GM18505 (cell line): ENCODE data around the gene MAN1B1.
"Not testable (repeated sequence)": the region's sequence is repeated elsewhere in the genome, so short reads cannot be mapped to it uniquely, and the experiment has no call there.

Source experiments
- ATAC-seq: cut with Tn5 transposase; IDR thresholded peaks from one replicate; pipeline ENCODE4 v1.9.1; 2021; ENCODE audit not compliant: unreplicated experiment
- POLR2A ChIP-seq: IDR thresholded peaks from 4 replicates; pipeline ENCODE4 v1.6.1; 2011; ENCODE audit warnings: borderline replicate concordance; ENCODE audit not compliant: insufficient read depth, insufficient read length; ENCODE audit errors: extremely low read depth

MAN1B1 gene

DNA sequence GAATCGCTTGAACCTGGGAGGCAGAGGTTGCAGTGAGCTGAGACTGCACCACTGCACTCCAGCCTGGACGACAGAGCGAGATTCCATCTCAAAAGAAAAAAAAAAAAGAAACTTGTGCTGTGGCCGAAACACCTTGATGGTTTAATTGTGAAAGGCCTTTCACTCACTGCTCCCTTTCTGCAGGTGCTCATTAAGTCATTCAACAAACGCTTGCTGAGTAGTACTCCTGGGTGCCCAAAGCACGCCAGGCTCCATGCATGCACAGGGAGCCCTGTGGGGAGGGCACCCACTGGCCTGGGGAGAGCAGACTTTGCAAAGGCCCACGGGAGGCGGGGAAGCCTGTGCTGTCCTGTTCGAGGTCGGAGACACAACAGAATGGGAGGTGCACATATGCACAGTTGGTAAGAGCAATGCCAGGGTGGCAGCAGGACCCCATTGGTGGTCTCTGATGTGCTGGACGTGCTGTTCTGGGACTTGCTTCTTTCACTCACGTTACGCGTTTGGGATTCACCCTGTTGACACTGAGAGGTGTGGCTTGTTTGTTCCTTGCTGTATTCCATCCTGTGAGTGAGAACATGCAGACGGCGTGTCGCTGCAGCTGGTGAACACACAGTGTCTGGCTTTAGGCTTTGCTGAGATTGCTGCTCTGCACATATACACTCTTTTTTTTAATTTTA, 29.9 kb upstream of the MAN1B1 start:
- ATAC-seq: no peak
- no peak for TF ChIP-seq POLR2A

DNA sequence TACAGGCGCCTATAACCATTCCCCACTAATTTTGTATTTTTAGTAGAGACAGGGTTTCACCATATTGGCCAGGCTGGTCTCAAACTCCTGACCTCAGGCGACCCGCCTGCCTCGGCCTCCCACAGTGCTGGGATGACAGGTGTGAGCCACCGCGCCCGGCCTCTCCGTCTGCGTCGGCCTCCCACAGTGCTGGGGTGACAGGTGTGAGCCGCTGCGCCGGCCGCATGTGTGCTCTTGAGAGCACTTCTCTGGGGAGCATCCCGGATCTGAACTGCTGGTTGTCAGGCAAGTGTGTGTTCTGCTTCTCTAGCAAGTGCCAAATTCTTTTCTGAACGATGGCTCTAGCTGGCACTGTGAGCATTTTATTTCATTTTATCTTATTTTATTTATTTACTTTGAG, 29.2 kb upstream of the MAN1B1 start:
- TF ChIP-seq POLR2A: no peak
- ATAC-seq: no peak

DNA sequence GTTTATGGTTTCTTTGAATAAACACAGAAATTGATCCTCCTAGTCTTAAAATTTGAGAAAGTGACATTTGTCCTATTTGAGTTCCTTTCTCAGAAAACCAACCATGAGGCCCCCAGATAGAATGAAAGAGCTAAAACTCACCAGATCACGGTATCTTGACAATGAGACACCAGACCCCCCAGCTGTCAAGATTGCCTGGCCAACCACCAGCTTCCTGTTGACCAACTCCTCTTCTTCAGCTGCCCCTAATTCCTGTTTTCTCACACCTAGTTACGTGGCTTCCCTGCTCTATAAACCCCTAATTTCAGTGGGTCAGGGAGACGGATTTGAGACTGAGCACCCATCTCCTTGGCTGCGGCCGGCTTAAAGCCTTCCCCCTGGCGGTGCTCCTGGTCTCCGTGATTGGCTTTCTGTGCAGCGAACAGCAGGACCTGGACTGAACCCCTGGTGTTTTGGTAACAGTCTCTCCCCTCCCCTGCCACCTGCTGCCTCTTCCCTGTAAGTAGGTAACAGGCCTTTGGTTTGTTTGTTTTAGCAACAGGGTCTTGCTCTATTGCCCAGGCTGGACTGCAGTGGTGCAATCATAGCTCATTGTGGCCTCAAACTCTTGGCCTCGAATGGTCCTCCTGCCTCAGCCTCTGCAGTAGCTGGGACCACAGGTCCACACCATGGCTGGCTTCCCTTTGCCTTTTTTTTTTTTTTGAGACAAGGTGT, 28.1 kb upstream of the MAN1B1 start:
- no peak for TF ChIP-seq POLR2A
- no peak for ATAC-seq

DNA sequence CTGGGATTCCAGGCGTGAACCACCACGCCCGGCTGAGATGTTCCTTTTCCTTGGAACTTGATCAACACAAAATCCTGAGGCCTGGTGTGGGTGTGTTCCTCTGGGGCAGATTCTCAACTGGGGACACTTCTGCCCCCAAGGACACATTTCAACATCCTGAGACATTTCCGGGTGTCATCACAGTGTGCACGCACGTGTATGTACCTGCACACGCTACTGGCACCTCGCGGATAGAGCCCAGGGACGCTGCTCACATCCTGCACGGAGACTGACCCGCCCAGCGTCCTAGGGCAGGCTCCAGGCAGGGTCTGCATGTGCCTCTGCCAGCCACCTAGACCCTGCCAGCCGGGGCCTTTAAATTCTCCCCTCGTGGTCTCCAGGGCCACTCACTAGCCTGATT, 24.4 kb upstream of the MAN1B1 start:
- no peak for ATAC-seq
- no peak for TF ChIP-seq POLR2A

DNA sequence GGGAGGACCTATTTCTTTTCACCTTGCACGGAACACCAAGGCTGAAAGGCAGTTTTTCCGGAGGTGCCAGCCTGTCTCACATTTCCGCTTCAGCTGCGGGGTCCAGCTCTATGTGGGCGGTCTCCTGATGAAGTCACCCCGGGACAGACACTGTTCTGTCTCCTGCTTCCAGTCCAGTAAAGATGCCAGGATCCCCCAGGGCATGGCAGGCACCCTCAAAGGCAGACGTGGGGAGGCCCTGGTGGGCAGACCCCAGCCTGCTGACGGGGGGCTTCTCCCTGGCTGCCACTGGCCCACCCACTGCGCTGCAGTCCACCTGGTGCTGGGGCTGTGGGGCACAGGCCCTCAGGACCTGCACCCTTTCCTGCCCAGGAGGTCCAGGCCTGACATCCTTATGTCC, 24.0 kb upstream of the MAN1B1 start:
- ATAC-seq: not testable (repeated sequence)

DNA sequence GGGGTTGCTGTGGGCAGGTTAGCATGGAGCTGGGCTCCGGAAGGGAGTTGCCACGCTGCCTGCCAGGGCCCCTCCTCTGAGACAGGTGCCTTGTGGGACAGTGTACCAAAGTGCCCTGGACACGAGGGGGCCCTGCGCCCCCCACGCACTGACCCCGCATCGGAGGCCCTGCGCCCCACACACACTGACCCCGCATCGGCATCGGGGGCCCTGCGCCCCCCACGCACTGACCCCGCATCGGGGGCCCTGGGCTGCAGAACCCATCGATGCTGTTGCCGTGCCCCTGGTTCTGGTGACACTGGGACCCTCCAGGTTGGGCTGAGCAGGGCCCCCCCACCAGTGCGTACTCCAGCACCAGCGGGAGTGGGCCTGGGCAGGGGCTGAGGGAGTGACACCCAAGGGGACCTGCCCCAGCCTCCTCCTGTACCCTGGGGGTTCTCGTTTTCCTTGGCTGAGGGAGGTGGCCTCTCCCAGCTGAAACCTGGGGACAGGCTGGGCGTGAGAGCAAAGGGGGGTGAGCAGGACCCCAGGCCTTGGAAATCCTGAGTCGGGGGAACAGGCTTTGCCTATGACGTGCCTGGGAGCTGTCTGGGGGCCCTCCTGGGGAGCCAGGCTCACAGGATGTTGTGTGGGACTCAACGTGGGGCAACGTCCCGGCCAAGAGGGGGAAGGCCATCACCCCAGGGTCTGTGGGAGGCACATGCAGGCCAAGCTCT, 23.3 kb upstream of the MAN1B1 start:
- TF ChIP-seq POLR2A: no peak
- ATAC-seq: no peak

DNA sequence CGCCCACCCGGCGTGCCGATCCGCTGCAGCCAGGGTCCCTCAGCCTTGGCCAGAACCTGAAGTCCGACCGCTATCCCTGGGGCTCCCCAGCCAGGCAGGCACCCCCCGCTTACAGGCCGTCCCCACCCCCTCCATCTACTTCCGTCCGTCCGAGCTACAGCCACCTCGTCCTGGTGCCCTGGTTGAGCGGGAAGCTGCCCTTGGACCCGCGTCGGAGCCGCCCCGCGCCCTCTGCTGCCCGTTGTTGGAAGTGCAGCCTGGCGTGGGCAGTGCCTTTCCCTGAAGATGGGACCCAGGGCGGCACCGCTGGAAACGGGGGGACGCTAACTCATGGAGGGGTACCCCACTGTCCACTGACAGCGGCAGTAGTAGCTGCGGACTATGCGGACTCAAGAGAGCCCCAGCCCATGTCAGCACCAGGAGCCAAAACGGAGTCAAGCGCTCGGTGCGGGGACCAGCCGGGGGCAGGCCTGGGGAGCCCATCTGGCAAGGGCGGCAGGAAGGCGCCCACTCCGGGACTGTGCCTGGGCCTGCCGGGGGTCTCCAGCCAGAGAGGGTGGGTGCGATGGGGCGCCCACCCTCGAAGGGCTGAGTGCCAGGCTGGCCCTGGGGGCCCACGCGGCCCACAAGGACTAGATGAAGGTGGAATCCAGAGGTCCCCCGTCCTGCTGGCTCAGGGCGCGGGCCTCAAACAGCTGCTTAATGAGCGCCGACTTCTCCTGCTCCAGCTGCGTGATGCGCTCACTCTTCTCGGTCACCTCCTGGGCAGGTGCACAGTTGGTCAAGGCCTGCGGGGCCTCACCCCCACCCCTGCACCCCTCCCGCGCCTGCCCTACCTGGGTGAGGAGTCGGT, 22.5 kb upstream of the MAN1B1 start:
- TF ChIP-seq POLR2A: no peak
- ATAC-seq: no peak

DNA sequence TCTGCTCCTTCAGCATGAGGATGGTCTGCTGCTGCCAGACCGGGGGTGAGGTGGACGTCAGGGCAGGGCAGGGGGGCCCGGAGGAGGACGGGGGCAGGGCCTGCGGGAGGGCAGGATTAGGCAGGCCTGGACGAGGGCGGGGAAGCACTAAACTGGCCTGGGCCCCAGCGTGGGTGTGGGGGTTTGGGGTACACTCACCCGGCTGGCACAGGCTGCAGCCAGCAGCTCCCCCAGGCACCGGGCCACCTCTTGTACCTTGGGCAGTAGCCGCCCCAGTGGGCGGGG, 22.0 kb upstream of the MAN1B1 start:
- TF ChIP-seq POLR2A: no peak
- no peak for ATAC-seq

DNA sequence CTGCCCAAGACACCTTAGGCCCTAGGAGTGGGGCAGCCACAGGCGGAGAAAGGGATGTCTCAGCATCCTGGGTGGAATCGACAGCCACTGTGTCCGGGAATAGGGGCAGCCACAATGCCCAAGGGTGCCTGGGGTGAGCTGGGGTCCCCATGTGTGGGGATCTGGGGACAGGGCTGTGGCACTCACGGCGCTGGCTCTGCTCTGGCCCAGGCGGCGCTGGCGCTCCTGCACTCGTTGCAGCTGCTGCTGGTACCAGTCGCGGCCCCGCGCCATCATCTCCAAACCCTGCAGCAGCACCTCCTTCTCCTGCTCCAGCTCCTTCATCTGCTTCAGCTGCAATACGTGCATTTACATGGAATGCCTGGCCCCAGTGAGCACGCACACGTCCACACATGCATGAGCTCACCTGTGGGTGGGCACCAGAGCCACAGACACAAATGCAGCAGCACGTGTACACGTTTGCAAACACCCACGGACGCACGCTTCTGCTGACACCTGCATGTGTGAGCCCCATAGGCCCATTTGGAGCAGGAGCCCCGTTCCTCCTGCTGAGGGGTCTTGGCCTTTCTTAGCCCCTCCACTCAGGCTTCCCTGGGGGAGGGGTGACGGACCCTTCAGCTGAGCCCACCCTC, 21.3 kb upstream of the MAN1B1 start:
- no peak for TF ChIP-seq POLR2A
- ATAC-seq: no peak

DNA sequence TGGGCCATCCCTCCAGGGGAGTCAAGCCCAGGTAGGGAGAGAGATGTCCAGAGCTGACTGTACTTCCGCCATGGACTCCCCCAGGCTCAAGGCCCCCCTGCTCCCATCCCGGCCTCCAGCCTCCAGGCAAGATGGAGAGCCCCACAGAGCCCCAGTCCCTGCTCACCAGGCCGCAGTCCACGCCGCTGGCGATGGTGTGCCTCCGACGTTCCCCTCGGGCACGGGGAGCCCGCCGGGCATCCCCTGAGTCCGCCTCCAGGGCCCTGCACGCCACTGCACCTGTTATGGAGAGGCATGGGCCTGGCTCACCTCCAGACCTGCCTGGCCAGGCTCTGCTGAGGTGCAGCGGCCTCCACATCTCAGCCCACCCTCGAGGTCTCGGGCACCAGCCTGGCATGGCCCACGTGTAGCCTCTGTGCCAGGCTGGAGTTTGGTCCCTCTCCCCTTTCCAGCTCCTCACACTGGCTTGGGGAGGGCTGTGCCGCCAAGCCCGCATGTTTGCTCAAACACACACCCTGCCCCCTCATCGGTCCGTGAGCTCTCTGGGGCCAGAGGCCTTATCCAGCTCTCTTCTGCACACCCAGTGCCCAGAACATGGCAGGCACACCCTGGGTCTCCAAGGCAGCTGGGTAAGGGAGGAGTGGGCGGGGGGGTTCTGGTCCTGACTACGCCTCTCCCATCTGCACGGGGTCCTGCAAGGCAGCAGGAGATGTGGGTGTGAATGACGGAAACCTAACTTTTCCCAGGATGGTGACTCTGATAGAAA, 20.5 kb upstream of the MAN1B1 start:
- no peak for ATAC-seq
- no peak for TF ChIP-seq POLR2A

DNA sequence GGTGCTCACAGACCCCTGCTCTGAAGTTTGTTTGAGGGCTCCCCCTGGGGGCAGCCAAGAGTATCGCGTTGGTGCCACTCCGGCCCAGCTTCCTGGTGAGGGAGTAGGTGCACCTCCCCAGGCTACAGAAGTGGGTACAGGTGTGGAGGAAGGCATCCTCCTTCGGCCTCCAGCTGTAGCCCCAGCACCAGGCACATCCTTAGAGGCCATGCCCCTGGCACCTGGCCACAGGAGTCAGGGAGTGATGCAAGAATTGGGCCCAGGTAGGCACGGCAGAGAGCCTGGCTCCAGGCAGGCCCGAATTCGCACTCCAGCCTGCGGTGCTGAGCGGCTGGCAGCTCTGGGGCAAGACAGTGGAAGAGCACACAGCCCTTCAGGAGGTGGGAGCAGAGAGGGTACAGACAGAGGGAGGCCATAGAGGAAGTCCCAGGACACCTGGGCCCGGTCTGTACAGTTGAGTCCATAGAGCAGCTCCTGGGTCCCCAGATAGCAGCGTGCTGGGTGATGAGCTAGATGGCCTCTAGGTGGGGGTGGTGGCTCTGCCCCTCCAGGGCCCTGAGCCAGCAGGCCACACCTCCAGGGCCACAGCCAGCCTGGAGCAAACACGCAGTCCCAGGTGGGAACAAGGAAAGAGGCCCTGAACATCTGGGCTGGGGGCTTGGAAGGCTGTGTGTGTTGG, 18.8 kb upstream of the MAN1B1 start:
- TF ChIP-seq POLR2A: no peak
- no peak for ATAC-seq
